ENCODE measurements around the gene HDHD2. TPM values are rescaled to one million over a fixed set of nuclear protein-coding genes. Genes with fewer than 3 reads are reported as not detected.

The HDHD2 gene
- total and polyA plus RNA-seq, 4 donors, result 16.7 to 38.2 (median 30.1) TPM

DNA sequence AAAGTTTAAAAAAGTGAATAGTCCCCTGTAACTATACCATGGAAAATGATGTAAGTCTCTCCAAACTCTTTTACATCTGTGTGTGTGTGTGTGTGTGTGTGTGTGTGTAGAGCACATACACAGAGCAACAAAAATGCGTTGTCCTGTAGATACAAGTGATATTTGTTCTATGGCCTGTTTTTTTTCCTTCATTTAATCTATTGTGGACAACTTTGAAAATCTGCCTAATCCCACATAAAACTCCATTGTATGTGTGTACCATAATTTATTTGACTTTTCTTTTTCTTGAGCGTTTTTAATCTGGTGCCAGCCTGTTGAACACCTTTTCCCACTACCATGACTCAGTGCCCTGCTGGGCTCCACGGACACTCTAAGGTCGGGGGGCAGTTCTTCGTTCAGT, 62.6 kb downstream of the HDHD2 start:
- Histone ChIP-seq H3K36me3 (ENCODE audit: control insufficient read depth in 4 of 4, insufficient read depth in 4 of 4, low read length in 4 of 4) (peaks cover 0 to 2% (median 0%) of the 10 kb centered on the region in 4 donors), H3K27me3 (ENCODE audit: control insufficient read depth in 3 of 3, insufficient read depth in 3 of 3, low read length in 2 of 3) (no peaks in the 10 kb centered on the region), H3K4me1 (ENCODE audit: control insufficient read depth in 5 of 5, insufficient read depth in 5 of 5, low read length in 5 of 5) (no peaks in the 10 kb centered on the region), H3K9me3 (ENCODE audit: control insufficient read depth in 4 of 4, insufficient read depth in 3 of 4, low read length in 3 of 4) (no peaks in the 10 kb centered on the region), H3K4me3 (no peak overlapping the region), H3K9ac (ENCODE audit: insufficient read depth in 1 of 2, low read length in 2 of 2) (no peak overlapping the region), H3K27ac (ENCODE audit: low read depth in 1 of 2, low read length in 1 of 2) (no peak overlapping the region)
- 94 to 98% methylated on average over 5 of the region's 5 CpGs for WGBS, 2 donors
- ATAC-seq (ENCODE audit: insufficient read depth, low FRiP score), result no peak
- TF ChIP-seq, protein P1, sequence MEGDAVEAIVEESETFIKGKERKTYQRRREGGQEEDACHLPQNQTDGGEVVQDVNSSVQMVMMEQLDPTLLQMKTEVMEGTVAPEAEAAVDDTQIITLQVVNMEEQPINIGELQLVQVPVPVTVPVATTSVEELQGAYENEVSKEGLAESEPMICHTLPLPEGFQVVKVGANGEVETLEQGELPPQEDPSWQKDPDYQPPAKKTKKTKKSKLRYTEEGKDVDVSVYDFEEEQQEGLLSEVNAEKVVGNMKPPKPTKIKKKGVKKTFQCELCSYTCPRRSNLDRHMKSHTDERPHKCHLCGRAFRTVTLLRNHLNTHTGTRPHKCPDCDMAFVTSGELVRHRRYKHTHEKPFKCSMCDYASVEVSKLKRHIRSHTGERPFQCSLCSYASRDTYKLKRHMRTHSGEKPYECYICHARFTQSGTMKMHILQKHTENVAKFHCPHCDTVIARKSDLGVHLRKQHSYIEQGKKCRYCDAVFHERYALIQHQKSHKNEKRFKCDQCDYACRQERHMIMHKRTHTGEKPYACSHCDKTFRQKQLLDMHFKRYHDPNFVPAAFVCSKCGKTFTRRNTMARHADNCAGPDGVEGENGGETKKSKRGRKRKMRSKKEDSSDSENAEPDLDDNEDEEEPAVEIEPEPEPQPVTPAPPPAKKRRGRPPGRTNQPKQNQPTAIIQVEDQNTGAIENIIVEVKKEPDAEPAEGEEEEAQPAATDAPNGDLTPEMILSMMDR (IDR thresholded peaks at IDR 0.05; ENCODE audit: control extremely low read depth, extremely low read depth), result no peak
- DNase-seq, result no peak

DNA sequence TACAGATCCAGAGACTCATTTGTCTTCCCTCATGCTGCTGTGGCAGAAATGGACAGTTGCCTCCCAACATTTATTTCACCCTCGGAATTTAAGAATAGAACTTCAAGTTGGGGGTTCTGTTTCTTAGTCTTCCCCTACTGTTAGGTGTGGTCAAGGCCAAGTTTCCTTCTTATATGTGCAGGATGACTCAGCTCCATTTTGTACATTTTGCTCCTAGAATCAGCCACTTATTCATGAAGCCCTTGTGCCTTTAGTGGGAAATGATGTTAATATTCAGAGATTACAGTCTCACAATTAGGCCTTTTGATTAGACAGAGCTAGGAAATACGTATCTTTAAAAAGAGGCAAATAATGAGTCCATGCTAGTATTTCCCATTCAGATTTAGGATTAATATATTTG, 68.7 kb downstream of the HDHD2 start:
- Histone ChIP-seq H3K9ac (ENCODE audit: insufficient read depth in 1 of 2, low read length in 2 of 2) (no peak overlapping the region), H3K27me3 (ENCODE audit: control insufficient read depth in 3 of 3, insufficient read depth in 3 of 3, low read length in 2 of 3) (no peaks in the 10 kb centered on the region), H3K4me1 (ENCODE audit: control insufficient read depth in 5 of 5, insufficient read depth in 5 of 5, low read length in 5 of 5) (peaks cover 0 to 2% (median 0%) of the 10 kb centered on the region in 5 donors), H3K4me3 (no peak overlapping the region), H3K9me3 (ENCODE audit: control insufficient read depth in 4 of 4, insufficient read depth in 3 of 4, low read length in 3 of 4) (no peaks in the 10 kb centered on the region), H3K36me3 (ENCODE audit: control insufficient read depth in 4 of 4, insufficient read depth in 4 of 4, low read length in 4 of 4) (peaks cover 0 to under 1% (median 0%) of the 10 kb centered on the region in 4 donors), H3K27ac (ENCODE audit: low read depth in 1 of 2, low read length in 1 of 2) (no peak overlapping the region)
- 84 to 88% methylated on average over 2 of the region's 2 CpGs for WGBS, 2 donors
- ATAC-seq (ENCODE audit: insufficient read depth, low FRiP score) (no peak), DNase-seq (no peak)
- TF ChIP-seq, protein P1 (IDR thresholded peaks at IDR 0.05; ENCODE audit: control extremely low read depth, extremely low read depth), result no peak

DNA sequence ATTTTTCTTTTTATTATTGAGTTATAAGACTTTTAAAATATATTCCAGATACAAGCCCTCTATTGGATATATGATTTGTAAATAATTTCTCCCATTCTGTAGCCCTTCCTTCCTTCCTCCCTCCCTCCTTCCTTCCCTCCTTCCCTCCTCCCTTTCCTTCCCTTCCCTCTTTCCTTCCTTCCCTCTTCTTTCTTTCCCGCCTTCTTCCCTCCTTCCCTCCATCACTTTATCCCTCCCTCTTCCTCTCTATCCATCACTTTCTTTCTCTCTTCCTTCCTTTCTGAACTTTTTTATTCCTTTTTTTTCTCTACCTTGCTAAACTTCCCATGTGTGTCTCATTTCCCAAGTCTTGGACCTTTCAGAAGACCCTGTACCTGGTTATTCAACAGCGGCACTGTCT, 69.4 kb downstream of the HDHD2 start:
- H3K27me3 ChIP-seq (ENCODE audit: control insufficient read depth in 3 of 3, insufficient read depth in 3 of 3, low read length in 2 of 3), result no peaks in the 10 kb centered on the region
- no peak overlapping the region for H3K4me3 ChIP-seq
- no peaks in the 10 kb centered on the region for H3K36me3 ChIP-seq (ENCODE audit: control insufficient read depth in 4 of 4, insufficient read depth in 4 of 4, low read length in 4 of 4)
- peaks cover 0 to 2% (median 0%) of the 10 kb centered on the region in 5 donors for H3K4me1 ChIP-seq (ENCODE audit: control insufficient read depth in 5 of 5, insufficient read depth in 5 of 5, low read length in 5 of 5)
- ATAC-seq (ENCODE audit: insufficient read depth, low FRiP score) (no peak), DNase-seq (no peak)
- no peak overlapping the region for H3K27ac ChIP-seq (ENCODE audit: low read depth in 1 of 2, low read length in 1 of 2)
- no peak overlapping the region for H3K9ac ChIP-seq (ENCODE audit: insufficient read depth in 1 of 2, low read length in 2 of 2)
- no peaks in the 10 kb centered on the region for H3K9me3 ChIP-seq (ENCODE audit: control insufficient read depth in 4 of 4, insufficient read depth in 3 of 4, low read length in 3 of 4)
- TF ChIP-seq, protein P1 (IDR thresholded peaks at IDR 0.05; ENCODE audit: control extremely low read depth, extremely low read depth), result no peak
- WGBS, 2 donors, result 90 to 97% methylated on average over 2 of the region's 2 CpGs

DNA sequence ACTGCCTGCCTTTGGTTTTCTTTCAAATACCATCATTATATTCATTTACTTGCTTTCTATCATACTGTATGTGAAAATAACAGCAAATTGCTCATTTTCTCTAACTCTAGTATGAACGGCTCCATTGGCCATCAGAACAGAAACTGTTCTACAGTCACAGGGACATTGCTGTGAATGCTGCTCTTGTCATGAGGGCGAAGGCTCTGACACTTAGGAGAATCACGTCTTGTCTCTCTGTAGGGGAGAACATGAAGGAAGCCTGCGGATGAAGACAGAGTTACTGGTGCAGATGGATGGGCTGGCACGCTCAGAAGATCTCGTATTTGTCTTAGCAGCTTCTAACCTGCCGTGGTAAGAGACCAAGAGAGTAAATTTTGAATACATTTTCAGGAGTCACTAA, 73.2 kb downstream of the HDHD2 start:
- ATAC-seq (ENCODE audit: insufficient read depth, low FRiP score) (no peak), DNase-seq (no peak)
- no peak overlapping the region for H3K9ac ChIP-seq (ENCODE audit: insufficient read depth in 1 of 2, low read length in 2 of 2)
- no peaks in the 10 kb centered on the region for H3K36me3 ChIP-seq (ENCODE audit: control insufficient read depth in 4 of 4, insufficient read depth in 4 of 4, low read length in 4 of 4)
- WGBS, 2 donors, result 90 to 96% methylated on average over 7 of the region's 7 CpGs
- H3K9me3 ChIP-seq (ENCODE audit: control insufficient read depth in 4 of 4, insufficient read depth in 3 of 4, low read length in 3 of 4), result no peaks in the 10 kb centered on the region
- no peak overlapping the region for H3K27ac ChIP-seq (ENCODE audit: low read depth in 1 of 2, low read length in 1 of 2)
- peaks cover 0 to 2% (median 0%) of the 10 kb centered on the region in 5 donors for H3K4me1 ChIP-seq (ENCODE audit: control insufficient read depth in 5 of 5, insufficient read depth in 5 of 5, low read length in 5 of 5)
- TF ChIP-seq, protein P1 (IDR thresholded peaks at IDR 0.05; ENCODE audit: control extremely low read depth, extremely low read depth), result no peak
- H3K27me3 ChIP-seq (ENCODE audit: control insufficient read depth in 3 of 3, insufficient read depth in 3 of 3, low read length in 2 of 3), result no peaks in the 10 kb centered on the region
- H3K4me3 ChIP-seq, result no peak overlapping the region
